Neuronal stem cell (in vitro differentiated cells): ENCODE data around the gene EARS2.
A peak's percentile ranks its signal among the peaks of the same experiment; 100 is the strongest.
"Not testable (repeated sequence)": the region's sequence is repeated elsewhere in the genome, so short reads cannot be mapped to it uniquely, and the experiment has no call there.

ENCODE experiments used
- DNase-seq: peaks from one replicate; pipeline ENCODE4 v3.0.0-alpha.2; 2013; ENCODE audit warnings: low spot score
- H2AFZ ChIP-seq: one replicate; pipeline ENCODE4 v1.6.1; 2013; ENCODE audit warnings: mild to moderate bottlenecking, low read length, inconsistent platforms
- H2AK5ac ChIP-seq: 2 replicates; pipeline ENCODE4 v1.6.1; 2013; ENCODE audit warnings: low read depth, mild to moderate bottlenecking, inconsistent platforms, low read length, moderate library complexity, mixed read lengths
- H2BK120ac ChIP-seq: 2 replicates; pipeline ENCODE4 v1.6.1; 2013; ENCODE audit warnings: low read depth, mild to moderate bottlenecking, inconsistent platforms, low read length, moderate library complexity, mixed read lengths
- H2BK12ac ChIP-seq: one replicate; pipeline ENCODE4 v1.6.1; 2013; ENCODE audit warnings: low read length, inconsistent platforms
- H2BK15ac ChIP-seq: 2 replicates; pipeline ENCODE4 v1.6.1; 2013; ENCODE audit warnings: mild to moderate bottlenecking, low read length, inconsistent platforms, mixed read lengths
- H2BK5ac ChIP-seq: one replicate; pipeline ENCODE4 v1.6.1; 2013; ENCODE audit warnings: inconsistent platforms, mild to moderate bottlenecking, low read length, moderate library complexity
- H3K14ac ChIP-seq: one replicate; pipeline ENCODE4 v1.6.1; 2013; ENCODE audit warnings: low read length, inconsistent platforms
- H3K18ac ChIP-seq: 2 replicates; pipeline ENCODE4 v1.6.1; 2013; ENCODE audit warnings: low read length, inconsistent platforms
- H3K23ac ChIP-seq: 2 replicates; pipeline ENCODE4 v1.6.1; 2013; ENCODE audit warnings: low read depth, mild to moderate bottlenecking, mixed read lengths, low read length, inconsistent platforms; ENCODE audit not compliant: poor library complexity
- H3K27ac ChIP-seq: replicated peaks from 3 replicates; pipeline ENCODE4 v1.5.1; 2013; ENCODE audit warnings: low read length, inconsistent platforms
- H3K27me3 ChIP-seq, 3 experiments: 2 replicates each; pipeline ENCODE4 v1.6.1; 2013; ENCODE audit warnings: low read length in 3 of 3, mild to moderate bottlenecking in 2 of 3, inconsistent platforms in 1 of 3, low read depth in 1 of 3, mixed read lengths in 1 of 3, moderate library complexity in 1 of 3; ENCODE audit not compliant: control insufficient read depth in 3 of 3, insufficient read depth in 3 of 3
- H3K36me3 ChIP-seq, 2 donors: replicated peaks in 1 of 2; 2 replicates each; pipeline ENCODE4 v1.6.1; 2013; ENCODE audit warnings: low read length in 2 of 2; ENCODE audit not compliant: control insufficient read depth in 2 of 2, insufficient read depth in 2 of 2
- H3K4ac ChIP-seq: 2 replicates; pipeline ENCODE4 v1.6.1; 2013; ENCODE audit warnings: inconsistent platforms, mild to moderate bottlenecking, low read length, moderate library complexity
- H3K4me1 ChIP-seq, 2 donors: 1 replicate in 1 of 2; 2 replicates in 1 of 2; pipeline ENCODE4 v1.6.1; 2013; ENCODE audit warnings: low read length in 2 of 2, low read depth in 1 of 2; ENCODE audit not compliant: control insufficient read depth in 2 of 2, insufficient read depth in 1 of 2
- H3K4me2 ChIP-seq: one replicate; pipeline ENCODE4 v1.6.1; 2013; ENCODE audit warnings: mild to moderate bottlenecking, low read length, inconsistent platforms; ENCODE audit not compliant: insufficient read depth, poor library complexity, severe bottlenecking
- H3K4me3 ChIP-seq, 2 donors: 2 replicates each; pipeline ENCODE4 v1.5.1; 2013; ENCODE audit warnings: low read length in 2 of 2, mild to moderate bottlenecking in 2 of 2, inconsistent platforms in 1 of 2, moderate library complexity in 1 of 2
- H3K79me1 ChIP-seq: one replicate; pipeline ENCODE4 v1.6.1; 2013; ENCODE audit warnings: low read depth, mild to moderate bottlenecking, inconsistent platforms, low read length, moderate library complexity
- H3K9ac ChIP-seq: one replicate; pipeline ENCODE4 v1.6.1; 2013; ENCODE audit warnings: mild to moderate bottlenecking, low read depth, low read length, inconsistent platforms; ENCODE audit not compliant: poor library complexity
- H3K9me3 ChIP-seq, 2 donors: replicated peaks in 1 of 2; 2 replicates each; pipeline versions ENCODE3 to v1.6.1; 2013; ENCODE audit warnings: low read length in 2 of 2, mild to moderate bottlenecking in 2 of 2, inconsistent platforms in 1 of 2, low read depth in 1 of 2, mixed read lengths in 1 of 2, moderate library complexity in 1 of 2; ENCODE audit not compliant: control insufficient read depth in 2 of 2, insufficient read depth in 1 of 2
- H4K8ac ChIP-seq: one replicate; pipeline ENCODE4 v1.6.1; 2013; ENCODE audit warnings: low read depth, mild to moderate bottlenecking, inconsistent platforms, low read length, moderate library complexity
- H4K91ac ChIP-seq: one replicate; pipeline ENCODE4 v1.6.1; 2013; ENCODE audit warnings: low read length, low read depth, mild to moderate bottlenecking, inconsistent platforms; ENCODE audit not compliant: poor library complexity
- WGBS, 2 donors: extraction: QIAGEN DNeasy Blood & Tissue Kit; methylation state at CpG; one replicate each; pipeline ENCODE4 v1.1.7; 2013; ENCODE audit warnings: missing lambda C conversion rate in 2 of 2, mixed read lengths in 1 of 2; ENCODE audit not compliant: insufficient read length in 2 of 2, insufficient replicate concordance in 1 of 2; ENCODE audit errors: extremely low coverage in 2 of 2; 5-methylcytosine and 5-hydroxymethylcytosine counted together

EARS2 gene

DNA sequence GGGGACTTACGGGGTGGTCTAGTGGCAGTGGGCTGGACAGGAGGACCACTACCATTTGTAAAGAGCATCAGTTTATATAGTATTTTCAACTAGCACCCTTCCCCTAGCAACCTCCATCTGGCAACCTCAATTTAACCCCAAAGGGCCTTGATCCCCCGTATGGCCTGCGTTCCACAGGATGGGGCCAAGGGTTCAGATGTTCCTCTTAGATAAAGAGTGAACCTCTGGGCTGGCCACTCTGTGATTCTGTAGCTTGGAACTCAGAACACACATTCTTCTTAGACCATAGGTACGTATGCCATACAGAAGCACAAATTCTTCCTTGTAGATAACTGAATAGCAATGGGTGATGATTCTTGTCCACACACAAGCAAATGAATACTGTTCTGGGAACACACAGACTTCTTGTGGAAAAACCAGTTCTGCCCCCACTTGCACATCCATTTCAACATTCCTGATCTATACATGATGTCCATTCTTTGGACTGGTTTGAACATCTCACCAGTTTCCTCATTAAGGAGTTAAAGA, 44.9 kb downstream of the EARS2 start:
- no peak overlapping the region for H2BK15ac ChIP-seq
- no peaks in the 10 kb centered on the region for H3K27me3 ChIP-seq
- peaks cover 2 to 22% of the 10 kb centered on the region in 2 donors for H3K36me3 ChIP-seq
- no peak overlapping the region for H2AFZ ChIP-seq
- no peak overlapping the region for H3K9ac ChIP-seq
- no peak overlapping the region for H3K4me2 ChIP-seq
- H2BK5ac ChIP-seq: no peak overlapping the region
- H4K8ac ChIP-seq: no peak overlapping the region
- no peak overlapping the region for H3K4ac ChIP-seq
- peaks cover 5 to 6% of the 10 kb centered on the region in 2 donors for H3K4me1 ChIP-seq
- H3K14ac ChIP-seq: no peak overlapping the region
- no peak overlapping the region for H3K27ac ChIP-seq
- H3K18ac ChIP-seq: no peak overlapping the region
- no peaks in the 10 kb centered on the region for H3K9me3 ChIP-seq
- H3K79me1 ChIP-seq: no peaks in the 10 kb centered on the region
- no CpG with 5 or more reads among the region's 4 CpGs for WGBS, 2 donors
- DNase-seq: no peak
- no peak overlapping the region for H3K4me3 ChIP-seq
- H3K23ac ChIP-seq: no peak overlapping the region
- no peak overlapping the region for H4K91ac ChIP-seq
- no peak overlapping the region for H2BK12ac ChIP-seq
- no peak overlapping the region for H2BK120ac ChIP-seq
- no peak overlapping the region for H2AK5ac ChIP-seq

DNA sequence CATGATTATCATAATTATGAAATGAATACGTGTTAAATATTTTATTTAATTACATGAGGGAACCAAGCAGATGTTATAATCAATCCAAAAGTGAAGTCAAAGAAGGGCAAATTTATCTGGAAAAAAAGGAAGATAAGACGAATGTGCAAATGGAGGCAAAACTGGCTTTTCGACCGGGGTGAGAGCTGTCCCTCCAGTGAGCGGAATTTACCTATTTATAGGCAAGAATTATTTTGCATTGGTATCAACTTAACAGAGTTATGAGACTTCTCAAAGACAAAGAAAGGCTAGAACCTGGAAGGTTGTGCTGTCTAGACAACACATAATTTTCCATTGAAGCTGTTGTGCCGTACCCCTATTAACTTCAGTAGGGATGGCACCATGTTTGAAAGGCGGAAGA, 45.4 kb downstream of the EARS2 start:
- Histone ChIP-seq H3K36me3 (peaks cover 2 to 25% of the 10 kb centered on the region in 2 donors), H2AFZ (no peak overlapping the region), H2AK5ac (no peak overlapping the region), H3K18ac (no peak overlapping the region), H3K9ac (no peak overlapping the region), H3K9me3 (no peaks in the 10 kb centered on the region), H2BK5ac (no peak overlapping the region), H3K23ac (no peak overlapping the region), H4K91ac (no peak overlapping the region), H2BK15ac (no peak overlapping the region), H3K4me2 (no peak overlapping the region), H3K79me1 (no peaks in the 10 kb centered on the region), H3K4me3 (no peak overlapping the region), H3K27ac (no peak overlapping the region), H2BK120ac (no peak overlapping the region), H3K4me1 (peaks cover 6% of the 10 kb centered on the region in 2 donors), H3K27me3 (no peaks in the 10 kb centered on the region), H2BK12ac (no peak overlapping the region), H4K8ac (no peak overlapping the region), H3K14ac (no peak overlapping the region), H3K4ac (no peak overlapping the region)
- no peak for DNase-seq
- no CpG with 5 or more reads among the region's 7 CpGs for WGBS, 2 donors

DNA sequence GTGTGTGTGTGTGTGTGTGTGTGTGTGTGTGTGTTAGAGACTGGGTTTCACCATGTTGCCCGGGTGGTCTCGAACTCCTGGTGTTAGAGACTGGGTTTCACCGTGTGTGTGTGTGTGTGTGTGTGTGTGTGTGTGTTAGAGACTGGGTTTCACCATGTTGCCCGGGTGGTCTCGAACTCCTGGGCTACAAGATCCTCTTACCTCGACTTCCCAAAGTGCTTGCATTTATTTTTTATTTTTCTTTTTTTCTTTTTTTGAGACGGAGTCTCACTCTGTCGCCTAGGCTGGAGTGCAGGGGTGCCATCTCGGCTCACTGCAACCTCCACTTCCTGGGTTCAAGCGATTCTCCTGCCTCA, 46.3 kb downstream of the EARS2 start:
- H3K4me1 ChIP-seq: peaks cover 10 to 14% of the 10 kb centered on the region in 2 donors
- peaks cover 2 to 32% of the 10 kb centered on the region in 2 donors for H3K36me3 ChIP-seq
- not testable (repeated sequence) for H3K4ac ChIP-seq, H2BK120ac ChIP-seq, H3K23ac ChIP-seq, H3K9ac ChIP-seq, H2BK5ac ChIP-seq, H3K27ac ChIP-seq, H4K91ac ChIP-seq, H3K14ac ChIP-seq, H2AK5ac ChIP-seq, H2BK12ac ChIP-seq, H3K18ac ChIP-seq, H3K9me3 ChIP-seq, H3K27me3 ChIP-seq, H2BK15ac ChIP-seq, H3K79me1 ChIP-seq, H4K8ac ChIP-seq, DNase-seq
- peak overlapping the region; percentile 91 for H2AFZ ChIP-seq
- peak overlapping the region; percentile 52 for H3K4me2 ChIP-seq
- H3K4me3 ChIP-seq: peak overlapping the region; percentile 56 to 93
- WGBS, 2 donors: no CpG with 5 or more reads among the region's 10 CpGs

DNA sequence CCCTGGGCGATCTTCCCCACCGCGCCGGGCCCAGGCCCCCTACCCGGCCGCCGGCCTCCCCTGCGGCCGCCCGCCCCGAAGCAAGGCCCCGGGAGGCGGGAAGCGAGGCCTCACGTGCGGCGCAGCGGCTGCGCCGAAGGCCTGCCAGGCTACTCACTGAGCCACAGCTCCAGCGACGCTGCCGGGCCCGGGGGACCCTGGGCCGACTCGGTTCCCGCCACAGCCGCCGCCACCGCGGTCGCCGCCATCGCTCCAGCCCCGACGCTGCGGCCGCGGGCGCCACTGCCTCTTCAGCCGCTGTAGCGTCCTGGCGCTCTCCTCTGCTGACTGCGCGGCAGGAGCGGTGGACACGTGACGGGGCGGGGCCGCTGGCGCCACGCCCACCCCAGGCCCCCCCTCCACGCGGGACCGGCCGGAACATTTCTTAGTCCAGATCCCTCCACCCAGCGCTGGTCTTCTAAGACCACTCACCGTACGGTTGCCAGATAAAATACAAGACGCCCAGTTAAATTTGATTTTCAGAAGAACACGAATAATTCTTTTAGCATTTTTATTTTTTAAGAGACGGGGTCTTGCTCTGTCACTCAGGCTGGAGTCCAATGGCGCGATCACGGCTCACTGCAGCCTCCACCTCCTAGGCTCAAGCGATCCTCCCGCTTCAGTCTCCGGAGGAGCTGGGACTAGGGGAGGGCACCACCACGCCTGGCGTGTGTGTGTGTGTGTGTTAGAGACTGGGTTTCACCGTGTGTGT, 46.8 kb downstream of the EARS2 start, which contains the start of gene GGA2:
Gene GGA2, minus strand, starts transcription at position 331 of the 751 bp plus-strand sequence. Its CDS starts 83 bp downstream, at position 248.
- WGBS, 2 donors: no CpG with 5 or more reads among the region's 71 CpGs
- H3K27ac ChIP-seq: peak within 1 kb of the TSS; percentile 87

More for the DNA sequence above, 46.8 kb downstream of the EARS2 start, which contains the start of gene GGA2:
- Histone ChIP-seq H2BK12ac (no peak within 1 kb of the TSS), H3K9me3 (no peaks in the 10 kb centered on the region), H2AFZ (peak within 1 kb of the TSS; percentile 91), H3K4ac (no peak within 1 kb of the TSS), H3K36me3 (peaks cover 2 to 28% of the 10 kb centered on the region in 2 donors), H3K23ac (peak within 1 kb of the TSS; percentile 99), H3K18ac (peak within 1 kb of the TSS; percentile 99), H3K4me2 (peak within 1 kb of the TSS; percentile 98), H4K91ac (no peak within 1 kb of the TSS), H3K27me3 (no peaks in the 10 kb centered on the region), H2BK15ac (no peak within 1 kb of the TSS), H2AK5ac (no peak within 1 kb of the TSS), H3K4me1 (peaks cover 11 to 16% of the 10 kb centered on the region in 2 donors), H3K9ac (peak within 1 kb of the TSS; percentile 97), H3K14ac (no peak within 1 kb of the TSS), H3K79me1 (peaks cover 2% of the 10 kb centered on the region), H4K8ac (no peak within 1 kb of the TSS), H2BK5ac (peak within 1 kb of the TSS; percentile 90), H3K4me3 (peak within 1 kb of the TSS; percentile 56 to 93), H2BK120ac (no peak within 1 kb of the TSS)
- DNase-seq: peak; percentile 72
